SK-N-DZ (cell line): ENCODE results near the gene SMTNL2.
A peak's percentile ranks its signal among the peaks of the same experiment; 100 is the strongest.
"Not testable (repeated sequence)": the region's sequence is repeated elsewhere in the genome, so short reads cannot be mapped to it uniquely, and the experiment has no call there.

Experiments
- DNase-seq: peaks from one replicate; pipeline ENCODE4 v3.0.0-alpha.2; 2015; ENCODE audit warnings: low spot score
- small RNA-seq, 2 experiments: library from RNA; depleted of rRNA; stranded (forward); fragments of <200 nt; gene quantifications; one replicate each; pipeline ENCODE3, GENCODE V24; 2014

Gene SMTNL2

GRCh38 chr17:4632581-4632920, 48.2 kb downstream of the SMTNL2 start:
- peak; percentile 41 for DNase-seq

GRCh38 chr17:4633643-4634042, 49.3 kb downstream of the SMTNL2 start:
- DNase-seq = no peak

- no peak for DNase-seq
Measured at GRCh38 chr17:4634976-4635375, 50.6 kb downstream of the SMTNL2 start.

- DNase-seq = no peak
Measured at GRCh38 chr17:4635823-4636375, 51.6 kb downstream of the SMTNL2 start.

- DNase-seq = no peak
Measured at GRCh38 chr17:4636474-4637100, 52.3 kb downstream of the SMTNL2 start.

- DNase-seq = not testable (repeated sequence)
Measured at GRCh38 chr17:4638766-4639165, 54.4 kb downstream of the SMTNL2 start.

GRCh38 chr17:4639301-4640059, 55.2 kb downstream of the SMTNL2 start:
- DNase-seq = not testable (repeated sequence)

GRCh38 chr17:4640569-4641188, 56.4 kb downstream of the SMTNL2 start:
- not testable (repeated sequence) for DNase-seq

- no peak for DNase-seq
Measured at GRCh38 chr17:4641297-4642195, 57.2 kb downstream of the SMTNL2 start, which contains the start of gene ALOX15. Gene ALOX15, minus strand, starts transcription at chr17:4641678. Its CDS starts 27 bp downstream, at chr17:4641651.

- DNase-seq = no peak
Measured at GRCh38 chr17:4642286-4642685, 58.0 kb downstream of the SMTNL2 start.

GRCh38 chr17:4643676-4644075, 59.3 kb downstream of the SMTNL2 start:
- no peak for DNase-seq

GRCh38 chr17:4645642-4646041, 61.3 kb downstream of the SMTNL2 start:
- DNase-seq = no peak

- no peak for DNase-seq
Measured at GRCh38 chr17:4648741-4649140, 64.4 kb downstream of the SMTNL2 start.

- no peak for DNase-seq
Measured at GRCh38 chr17:4652997-4653396, 68.7 kb downstream of the SMTNL2 start.

- not testable (repeated sequence) for DNase-seq
Measured at GRCh38 chr17:4655933-4656332, 71.6 kb downstream of the SMTNL2 start.

- DNase-seq = no peak
Measured at GRCh38 chr17:4657678-4658077, 73.3 kb downstream of the SMTNL2 start.

Small RNAs within 50 kb of the gene (small RNA-seq; reads per million reads assigned to genes)
- gene RNU6-955P = 0 reads per million in 2 experiments
